GM12878 (cell line): ENCODE data around the gene APOL4. TPM values are rescaled to one million over a fixed set of nuclear protein-coding genes. Genes with fewer than 3 reads are reported as not detected.

ENCODE experiments used
- ATAC-seq: fragments of 200-7000 bp; cut with Tn5 transposase; 3 replicates; pipeline ENCODE4 v1.9.1; 2020; ENCODE audit warnings: mild to moderate bottlenecking, moderate library complexity
- BruUV-seq: library from RNA; stranded (reverse); fragments of 400-500 nt; replicated peaks from 2 replicates; lab custom pipeline; 2021; lab: Mats Ljungman, UMichigan
- CTCF ChIA-PET: fragments of 300-600 bp; sonication (Branson Sonifier 250); formaldehyde crosslinking; extraction: SDS; loops from one replicate; lab custom pipeline; 2021; ENCODE audit warnings: inconsistent platforms; lab: Yijun Ruan, JAX
- POLR2A ChIA-PET: fragments of 350-600 bp; formaldehyde crosslinking; extraction: SDS; loops from one replicate; lab custom pipeline; 2021; ENCODE audit warnings: inconsistent platforms; lab: Charles Lee
- RAD21 ChIA-PET: fragments of 300-600 bp; sonication (Branson Sonifier 250); formaldehyde crosslinking; loops from one replicate; lab custom pipeline; 2023; ENCODE audit warnings: antibody characterized with exemption; ENCODE audit not compliant: unreplicated experiment; lab: Charles Lee
- SMC1A ChIA-PET: fragments of 300-600 bp; sonication (Branson Sonifier 250); formaldehyde crosslinking; loops from one replicate; lab custom pipeline; 2023; ENCODE audit not compliant: unreplicated experiment, uncharacterized antibody; lab: Charles Lee
- DNase-seq: peaks from one replicate; pipeline ENCODE4 v3.0.0-alpha.2; 2011; ENCODE audit warnings: low read depth, low spot score
- FAIRE-seq: peaks from 3 replicates; lab custom pipeline; 2011; peaks lifted over from hg19 to GRCh38; lab: Jason Lieb, UNC
- H2AFZ ChIP-seq: 2 replicates; pipeline ENCODE4 v1.6.0; 2011; ENCODE audit warnings: low read depth, low read length, control low read depth; ENCODE audit not compliant: control insufficient read depth
- H3K27ac ChIP-seq: 2 replicates; pipeline ENCODE4 v1.5.1; 2011; ENCODE audit warnings: control low read depth; ENCODE audit not compliant: control insufficient read depth, insufficient read depth
- H3K27me3 ChIP-seq, 2 experiments: replicated peaks in 1 of 2; 2 replicates each; pipeline versions ENCODE4 v1.6.0 to v1.6.1; 2011; ENCODE audit warnings: low read length in 1 of 2; ENCODE audit not compliant: control insufficient read depth in 2 of 2, insufficient read depth in 2 of 2
- H3K36me3 ChIP-seq, 2 experiments: 2 replicates each; pipeline ENCODE4 v1.5.1; 2011; ENCODE audit warnings: low read length in 1 of 2; ENCODE audit not compliant: control insufficient read depth in 2 of 2, insufficient read depth in 2 of 2
- H3K4me1 ChIP-seq: 2 replicates; pipeline ENCODE4 v1.6.1; 2011; ENCODE audit warnings: mild to moderate bottlenecking, low read length, moderate library complexity, mixed read lengths; ENCODE audit not compliant: control insufficient read depth, insufficient read depth
- H3K4me2 ChIP-seq: 2 replicates; pipeline ENCODE4 v1.6.0; 2011; ENCODE audit warnings: control low read depth; ENCODE audit not compliant: control insufficient read depth, insufficient read depth
- H3K4me3 ChIP-seq: fragments of 200-600 bp; sonication (generic); 2 replicates; pipeline ENCODE4 v1.5.1; 2016
- H3K79me2 ChIP-seq: 2 replicates; pipeline ENCODE4 v1.6.0; 2011; ENCODE audit warnings: low read length; ENCODE audit not compliant: control insufficient read depth, insufficient read depth
- H3K9ac ChIP-seq: 2 replicates; pipeline ENCODE4 v1.8.0; 2011; ENCODE audit warnings: low read length, control low read depth, mixed read lengths; ENCODE audit not compliant: control insufficient read depth, insufficient read depth
- H3K9me3 ChIP-seq: replicated peaks from 3 replicates; pipeline ENCODE4 v1.5.1; 2011; ENCODE audit warnings: mild to moderate bottlenecking, low read length; ENCODE audit not compliant: control insufficient read depth, insufficient read depth
- H4K20me1 ChIP-seq: 2 replicates; pipeline ENCODE4 v1.6.0; 2011; ENCODE audit not compliant: control insufficient read depth, insufficient read depth
- BACH1 ChIP-seq: fragments of 450-650 bp; IDR thresholded peaks from 2 replicates; pipeline ENCODE4 v1.6.1; 2017; ENCODE audit warnings: mild to moderate bottlenecking, borderline replicate concordance
- CBX5 ChIP-seq: sonication (generic); IDR thresholded peaks from 2 replicates; pipeline ENCODE4 v1.6.1; 2016; ENCODE audit warnings: low read depth, moderate library complexity, mild to moderate bottlenecking, inconsistent platforms
- CREB1 ChIP-seq: IDR thresholded peaks from 2 replicates; pipeline ENCODE4 v1.6.1; 2012; ENCODE audit warnings: low read depth, mild to moderate bottlenecking, inconsistent platforms
- DPF2 ChIP-seq: fragments of 450-650 bp; IDR thresholded peaks from 2 replicates; pipeline ENCODE4 v1.6.1; 2017; ENCODE audit warnings: mild to moderate bottlenecking
- EZH2 ChIP-seq: IDR thresholded peaks from 2 replicates; pipeline ENCODE4 v1.6.1; 2012; ENCODE audit warnings: low read depth, mild to moderate bottlenecking, control low read depth, inconsistent platforms, low read length, borderline replicate concordance; ENCODE audit not compliant: control insufficient read depth
- FOXK2 ChIP-seq: fragments of 450-650 bp; IDR thresholded peaks from 2 replicates; pipeline ENCODE4 v1.6.1; 2017; ENCODE audit warnings: mild to moderate bottlenecking, moderate library complexity
- GATAD2B ChIP-seq: fragments of 450-650 bp; conservative IDR thresholded peaks from 2 replicates; pipeline ENCODE4 v1.6.1; 2017; ENCODE audit warnings: low read depth, mild to moderate bottlenecking, moderate library complexity
- HDAC2 ChIP-seq: fragments of 200-600 bp; sonication (generic); IDR thresholded peaks from 2 replicates; pipeline ENCODE4 v1.6.1; 2017
- IRF4 ChIP-seq: IDR thresholded peaks from 2 replicates; pipeline ENCODE4 v1.6.1; 2011; ENCODE audit warnings: low read depth, low read length
- JUNB ChIP-seq: IDR thresholded peaks from 2 replicates; pipeline ENCODE4 v1.6.1; 2016; ENCODE audit warnings: antibody characterized with exemption, mild to moderate bottlenecking
- NFIC ChIP-seq: IDR thresholded peaks from 2 replicates; pipeline ENCODE4 v1.6.1; 2012; ENCODE audit warnings: low read depth, mild to moderate bottlenecking, inconsistent platforms, low read length, moderate library complexity
- NFXL1 ChIP-seq: fragments of 450-650 bp; IDR thresholded peaks from 2 replicates; pipeline ENCODE4 v1.6.1; 2017; ENCODE audit warnings: antibody characterized with exemption, mild to moderate bottlenecking, borderline replicate concordance
- PKNOX1 ChIP-seq: fragments of 450-650 bp; IDR thresholded peaks from 2 replicates; pipeline ENCODE4 v1.6.1; 2016; ENCODE audit warnings: mild to moderate bottlenecking
- PML ChIP-seq: IDR thresholded peaks from 2 replicates; pipeline ENCODE4 v1.6.1; 2012; ENCODE audit warnings: low read length, inconsistent platforms
- POU2F2 ChIP-seq: IDR thresholded peaks from 3 replicates; pipeline ENCODE4 v1.6.1; 2011; ENCODE audit warnings: low read depth, mild to moderate bottlenecking, low read length, borderline replicate concordance
- RCOR1 ChIP-seq: conservative IDR thresholded peaks from 2 replicates; pipeline ENCODE4 v1.6.1; 2012; ENCODE audit warnings: low read depth, low read length, improper control_type of control experiment
- SMAD1 ChIP-seq: fragments of 450-650 bp; IDR thresholded peaks from 2 replicates; pipeline ENCODE4 v1.6.1; 2018; ENCODE audit warnings: mild to moderate bottlenecking, low read depth; ENCODE audit not compliant: partially characterized antibody
- WRNIP1 ChIP-seq: IDR thresholded peaks from 2 replicates; pipeline ENCODE4 v1.6.1; 2011; ENCODE audit warnings: low read depth, low read length, improper control_type of control experiment, borderline replicate concordance
- WGBS: methylation state at CpG from one replicate; pipeline ENCODE4 v1.1.6; 2016; ENCODE audit warnings: low lambda C conversion rate; ENCODE audit not compliant: insufficient replicate concordance, insufficient coverage; ENCODE audit errors: missing lambda C conversion rate; 5-methylcytosine and 5-hydroxymethylcytosine counted together
- in situ Hi-C: fragments of 300-500 bp; cut with MboI; formaldehyde crosslinking; loops from 9 replicates; pipeline ENCODE4 v1.14.3; 2018; ENCODE audit warnings: mixed read lengths
- intact Hi-C: fragments of 100-400 bp; cut with micrococcal nuclease; formaldehyde crosslinking; loops from one replicate; pipeline ENCODE4 v1.14.2; 2022; ENCODE audit not compliant: unreplicated experiment
- polyA plus RNA-seq, 11 experiments: library from polyadenylated mRNA; depleted of rRNA in 4 of 11; unstranded in 6 of 11; stranded (reverse) in 5 of 11; fragments of >200 nt; fragmentation: Nextera tagmentation in 4 of 11; fragmentation: Illumina TruSeq in 1 of 11; extraction: Ambion mirVana in 4 of 11; extraction: Trizol in 1 of 11; gene quantifications; 1 replicate in 1 of 11; 2 replicates in 10 of 11; pipeline versions ENCODE4 v1.2.1 to v1.2.3, GENCODE V29; 2011 to 2016; ENCODE audit warnings: inconsistent platforms in 2 of 11, missing spikeins in 2 of 11, low read depth in 1 of 11
- total RNA-seq, 4 experiments: library from RNA; depleted of rRNA in 3 of 4; stranded (reverse); fragments of >200 nt in 3 of 4; fragmentation: Illumina TruSeq in 1 of 4; extraction: Trizol in 1 of 4; gene quantifications; 2 replicates each; pipeline versions ENCODE4 v1.2.1 to v1.2.3, GENCODE V29; 2013 to 2021
- TF ChIP-seq, protein P1 (sequence below): IDR thresholded peaks from 2 replicates; pipeline ENCODE4 v1.6.1; 2011; ENCODE audit warnings: low read depth, low read length, improper control_type of control experiment, borderline replicate concordance

APOL4 gene
- total and polyA plus RNA-seq, 10 of the 15 experiments (the other 5 are each of a cell fraction or from before 2014, with no cell fraction given) = 0.03 to 0.24 (median 0.19) TPM; not detected in 7

DNA sequence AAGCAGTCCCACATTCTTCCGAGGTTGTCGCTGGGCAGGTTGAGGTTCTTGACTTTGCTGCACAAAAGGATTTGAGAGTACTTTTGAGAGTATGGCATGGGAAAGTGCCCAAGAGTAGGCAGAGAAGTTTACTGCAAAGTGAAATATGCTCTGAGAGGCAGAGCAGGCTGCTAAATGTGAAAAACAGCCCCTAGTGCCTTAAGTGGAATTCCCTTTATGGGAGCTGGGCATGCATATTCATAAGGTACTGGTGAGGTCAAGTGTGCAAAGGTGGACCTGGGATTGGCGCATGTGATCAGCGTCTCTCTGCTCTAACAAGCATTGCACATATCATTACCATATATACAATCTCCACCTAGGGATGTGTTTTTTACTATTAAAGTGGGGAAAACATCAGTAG lies 12.0 kb upstream of the APOL4 start:
- DNase-seq = no peak
- Histone ChIP-seq H3K4me2 (no peak overlapping the region), H3K9ac (no peak overlapping the region), H3K79me2 (no peaks in the 10 kb centered on the region), H3K4me3 (no peak overlapping the region), H4K20me1 (no peaks in the 10 kb centered on the region), H3K4me1 (peaks cover 4% of the 10 kb centered on the region), H3K27ac (no peak overlapping the region), H3K9me3 (peaks cover 2% of the 10 kb centered on the region; the same call in 1 of the 3 replicates), H3K36me3 (no peaks in the 10 kb centered on the region), H2AFZ (no peak overlapping the region), H3K27me3 (no peaks in the 10 kb centered on the region)
- no peak for ATAC-seq
- RAD21 ChIA-PET = no interaction called here
- 80% methylated on average over 4 of the region's 4 CpGs for WGBS
- CTCF ChIA-PET = interaction anchor here (1.0 to 1.3 kb wide), 2 partner anchors 73 to 87 kb away, joined by 3 to 4 read pairs; no protein-coding TSS in a partner anchor
- intact Hi-C loops = no loop called here
- no peak for FAIRE-seq
- no TSS peak for BruUV-seq
- TF ChIP-seq NFXL1 = no peak
- TF ChIP-seq PKNOX1 = no peak
- peak; percentile 55; the same call in 2 of the 3 replicates for TF ChIP-seq POU2F2
- no peak for TF ChIP-seq WRNIP1
- TF ChIP-seq IRF4 = no peak
- no peak for TF ChIP-seq RCOR1
- TF ChIP-seq CREB1 = no peak
- in situ Hi-C loops = no loop called here
- SMC1A ChIA-PET = interaction anchor here (1.0 to 2.0 kb wide), 4 partner anchors 9 to 22 kb away, joined by 3 to 5 read pairs (median 4); no protein-coding TSS in a partner anchor
- POLR2A ChIA-PET = no interaction called here

DNA sequence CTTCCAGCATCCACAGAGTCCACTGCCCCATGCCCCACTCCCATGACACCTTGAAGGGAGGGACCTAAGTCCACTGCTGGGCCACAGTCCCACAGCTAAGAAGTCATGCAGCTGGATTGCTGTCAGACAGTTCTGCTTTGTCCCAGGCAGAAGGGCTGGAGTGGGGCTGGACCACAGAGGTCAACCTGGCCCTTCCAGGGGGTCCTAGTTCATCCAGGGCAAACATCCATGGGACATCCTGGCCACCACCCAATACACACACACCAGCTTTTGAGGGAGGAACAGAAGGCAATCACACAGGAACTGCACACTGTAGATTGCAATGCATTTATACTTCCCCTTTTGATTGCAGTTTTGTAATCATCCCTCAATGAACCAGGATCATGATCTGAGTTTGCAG lies 11.3 kb upstream of the APOL4 start:
- Histone ChIP-seq H3K36me3 (no peaks in the 10 kb centered on the region), H2AFZ (no peak overlapping the region), H3K4me2 (no peak overlapping the region), H3K4me1 (peaks cover 4% of the 10 kb centered on the region), H3K9ac (no peak overlapping the region), H3K9me3 (peaks cover 2% of the 10 kb centered on the region; the same call in 1 of the 3 replicates), H3K27ac (no peak overlapping the region), H3K4me3 (no peak overlapping the region), H3K79me2 (no peaks in the 10 kb centered on the region), H3K27me3 (no peaks in the 10 kb centered on the region), H4K20me1 (no peaks in the 10 kb centered on the region)
- ChIA-PET SMC1A (interaction anchor here (1.2 to 2.0 kb wide), 3 partner anchors 9 to 25 kb away, joined by 4 to 5 read pairs (median 5); no protein-coding TSS in a partner anchor), RAD21 (no interaction called here), POLR2A (interaction anchor here (0.8 kb wide), 1 partner anchor 37 kb away, joined by 3 read pairs; no protein-coding TSS in a partner anchor), CTCF (interaction anchor here (2.7 to 2.8 kb wide), 2 partner anchors 8 to 18 kb away, joined by 11 to 13 read pairs; no protein-coding TSS in a partner anchor)
- no peak for FAIRE-seq
- BruUV-seq = no TSS peak
- in situ Hi-C loops = no loop called here
- no peak for ATAC-seq
- no peak for DNase-seq
- intact Hi-C loops = no loop called here
- no peak for TF ChIP-seq DPF2
- no peak for TF ChIP-seq BACH1
- TF ChIP-seq FOXK2 = no peak
- TF ChIP-seq HDAC2 = no peak
- no peak for TF ChIP-seq SMAD1
- no peak for TF ChIP-seq WRNIP1
- TF ChIP-seq GATAD2B = no peak
- no peak for TF ChIP-seq JUNB
- TF ChIP-seq NFIC = no peak
- TF ChIP-seq CBX5 = no peak
- TF ChIP-seq, protein P1, sequence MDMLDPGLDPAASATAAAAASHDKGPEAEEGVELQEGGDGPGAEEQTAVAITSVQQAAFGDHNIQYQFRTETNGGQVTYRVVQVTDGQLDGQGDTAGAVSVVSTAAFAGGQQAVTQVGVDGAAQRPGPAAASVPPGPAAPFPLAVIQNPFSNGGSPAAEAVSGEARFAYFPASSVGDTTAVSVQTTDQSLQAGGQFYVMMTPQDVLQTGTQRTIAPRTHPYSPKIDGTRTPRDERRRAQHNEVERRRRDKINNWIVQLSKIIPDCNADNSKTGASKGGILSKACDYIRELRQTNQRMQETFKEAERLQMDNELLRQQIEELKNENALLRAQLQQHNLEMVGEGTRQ = no peak
- no peak for TF ChIP-seq EZH2
- TF ChIP-seq PML = no peak
